Upper lobe of right lung (tissue), 1 donor: Measurements from ENCODE around the gene CCDC120. TPM values are rescaled to one million over a fixed set of nuclear protein-coding genes. Genes with fewer than 3 reads are reported as not detected.

Source experiments
- ATAC-seq: fragments of 200-7000 bp; cut with Tn5 transposase; one replicate; pipeline ENCODE4 v1.9.1; 2020; ENCODE audit warnings: mild to moderate bottlenecking, moderate library complexity
- DNase-seq: peaks from one replicate; pipeline ENCODE4 v3.0.0-alpha.2; 2020
- H3K27ac ChIP-seq: fragments of 200-600 bp; one replicate; pipeline ENCODE4 v1.8.0; 2022
- H3K27me3 ChIP-seq: fragments of 200-600 bp; one replicate; pipeline ENCODE4 v1.8.0; 2022; ENCODE audit warnings: mild to moderate bottlenecking
- H3K36me3 ChIP-seq: fragments of 200-600 bp; one replicate; pipeline ENCODE4 v1.8.0; 2022
- H3K4me1 ChIP-seq: fragments of 200-600 bp; one replicate; pipeline ENCODE4 v1.8.0; 2022
- H3K4me3 ChIP-seq: fragments of 200-600 bp; one replicate; pipeline ENCODE4 v1.8.0; 2022; ENCODE audit warnings: mild to moderate bottlenecking
- H3K9me3 ChIP-seq: fragments of 200-600 bp; one replicate; pipeline ENCODE4 v1.8.0; 2022
- intact Hi-C: fragments of 100-400 bp; cut with DNase I; formaldehyde crosslinking; loops from one replicate; pipeline ENCODE4 v1.11.0; 2022
- total RNA-seq: library from RNA; stranded (reverse); fragmentation: NEBNext Ultra II Directional; extraction: Animal tissue kit (Norgen Biotek cat#: 25700); gene quantifications from one replicate; pipeline ENCODE4 v1.2.1, GENCODE V29; 2021
- TF ChIP-seq, protein P1 (sequence below): fragments of 200-600 bp; IDR thresholded peaks from one replicate; pipeline ENCODE4 v1.8.0; 2022; ENCODE audit warnings: antibody characterized with exemption
- donor health status: DM: no; HTN: yes; CAD: no; lungs with severe emphysema.

Gene CCDC120
- total RNA-seq, 1 donor from 2014 or later, result 10.8 TPM

DNA sequence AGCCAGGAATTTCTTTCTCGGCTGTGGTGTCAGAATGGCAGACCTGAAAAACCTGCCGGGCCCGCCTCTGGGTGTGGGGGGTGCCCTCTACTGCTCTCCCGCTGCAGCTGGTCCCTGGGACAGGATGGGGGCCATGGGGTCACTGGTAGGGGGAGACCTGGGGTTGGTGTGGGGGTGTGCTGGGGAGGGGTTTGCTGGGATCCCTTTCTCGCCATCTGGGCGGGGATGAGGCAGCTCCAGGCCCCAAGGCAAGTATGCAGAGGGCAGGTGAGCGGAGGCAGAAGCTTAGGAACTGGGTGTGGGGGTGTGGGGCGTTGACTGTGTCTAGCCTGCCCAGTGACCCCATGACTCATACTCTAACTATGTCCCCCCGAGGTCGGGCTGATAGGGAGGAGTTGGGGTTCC, 884 bp downstream of the CCDC120 start:
- Histone ChIP-seq H3K4me1 (no peaks in the 10 kb centered on the region), H3K9me3 (no peaks in the 10 kb centered on the region), H3K27me3 (no peaks in the 10 kb centered on the region), H3K4me3 (peak overlapping the region; percentile 40), H3K27ac (peak overlapping the region; percentile 58), H3K36me3 (no peaks in the 10 kb centered on the region)
- TF ChIP-seq, protein P1, sequence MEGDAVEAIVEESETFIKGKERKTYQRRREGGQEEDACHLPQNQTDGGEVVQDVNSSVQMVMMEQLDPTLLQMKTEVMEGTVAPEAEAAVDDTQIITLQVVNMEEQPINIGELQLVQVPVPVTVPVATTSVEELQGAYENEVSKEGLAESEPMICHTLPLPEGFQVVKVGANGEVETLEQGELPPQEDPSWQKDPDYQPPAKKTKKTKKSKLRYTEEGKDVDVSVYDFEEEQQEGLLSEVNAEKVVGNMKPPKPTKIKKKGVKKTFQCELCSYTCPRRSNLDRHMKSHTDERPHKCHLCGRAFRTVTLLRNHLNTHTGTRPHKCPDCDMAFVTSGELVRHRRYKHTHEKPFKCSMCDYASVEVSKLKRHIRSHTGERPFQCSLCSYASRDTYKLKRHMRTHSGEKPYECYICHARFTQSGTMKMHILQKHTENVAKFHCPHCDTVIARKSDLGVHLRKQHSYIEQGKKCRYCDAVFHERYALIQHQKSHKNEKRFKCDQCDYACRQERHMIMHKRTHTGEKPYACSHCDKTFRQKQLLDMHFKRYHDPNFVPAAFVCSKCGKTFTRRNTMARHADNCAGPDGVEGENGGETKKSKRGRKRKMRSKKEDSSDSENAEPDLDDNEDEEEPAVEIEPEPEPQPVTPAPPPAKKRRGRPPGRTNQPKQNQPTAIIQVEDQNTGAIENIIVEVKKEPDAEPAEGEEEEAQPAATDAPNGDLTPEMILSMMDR, result no peak
- no peak for DNase-seq
- peak; percentile 54 for ATAC-seq
- intact Hi-C loops, result no loop called here

DNA sequence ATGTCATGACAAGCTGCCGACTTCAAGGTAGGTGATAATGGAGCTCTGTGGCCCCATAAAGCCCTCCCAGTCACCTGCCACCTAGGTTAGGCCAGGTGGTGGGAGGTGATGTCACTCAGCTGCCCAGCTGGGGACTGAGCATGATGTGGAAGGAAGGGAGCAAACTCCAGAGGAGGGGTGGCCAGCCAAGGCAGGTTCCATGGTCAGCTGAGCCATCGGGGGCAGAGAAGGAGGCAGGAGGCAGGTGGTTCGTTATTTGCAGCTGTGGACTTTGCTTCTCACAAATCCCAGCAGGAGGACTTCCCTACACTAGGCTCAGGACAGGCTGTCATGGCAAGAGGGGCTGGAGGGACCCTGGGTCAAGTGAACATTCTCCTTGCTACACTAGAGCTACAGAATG, 2.1 kb downstream of the CCDC120 start:
- no peak overlapping the region for H3K4me3 ChIP-seq
- ATAC-seq (no peak), DNase-seq (no peak)
- H3K9me3 ChIP-seq, result no peaks in the 10 kb centered on the region
- no peaks in the 10 kb centered on the region for H3K36me3 ChIP-seq
- intact Hi-C loops, result no loop called here
- H3K27ac ChIP-seq, result no peak overlapping the region
- H3K27me3 ChIP-seq, result no peaks in the 10 kb centered on the region
- TF ChIP-seq, protein P1, result no peak
- H3K4me1 ChIP-seq, result no peaks in the 10 kb centered on the region

DNA sequence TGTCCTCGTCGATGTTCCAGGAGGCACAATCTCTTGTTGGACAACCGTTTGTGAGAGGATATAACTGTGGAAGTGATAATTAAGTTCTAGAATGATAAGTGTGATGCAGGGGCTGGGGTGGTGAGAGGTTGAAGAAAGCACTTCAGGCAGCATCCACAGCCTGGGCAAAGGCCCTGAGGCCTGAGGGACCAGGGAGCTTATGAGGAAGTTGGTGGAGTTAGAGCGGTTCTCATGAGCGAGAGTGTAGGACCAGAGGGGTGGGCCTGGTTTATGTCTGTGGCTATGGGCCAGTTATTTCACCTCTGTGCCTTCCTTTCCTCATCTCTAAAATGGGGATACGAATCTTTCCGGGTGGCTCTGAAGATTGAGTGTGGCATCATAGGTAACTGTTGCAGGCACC, 2.7 kb downstream of the CCDC120 start:
- H3K4me1 ChIP-seq, result no peaks in the 10 kb centered on the region
- DNase-seq (no peak), ATAC-seq (no peak)
- TF ChIP-seq, protein P1, result no peak
- no peaks in the 10 kb centered on the region for H3K36me3 ChIP-seq
- H3K27me3 ChIP-seq, result no peaks in the 10 kb centered on the region
- no peak overlapping the region for H3K4me3 ChIP-seq
- H3K9me3 ChIP-seq, result no peaks in the 10 kb centered on the region
- H3K27ac ChIP-seq, result no peak overlapping the region
- intact Hi-C loops, result no loop called here

DNA sequence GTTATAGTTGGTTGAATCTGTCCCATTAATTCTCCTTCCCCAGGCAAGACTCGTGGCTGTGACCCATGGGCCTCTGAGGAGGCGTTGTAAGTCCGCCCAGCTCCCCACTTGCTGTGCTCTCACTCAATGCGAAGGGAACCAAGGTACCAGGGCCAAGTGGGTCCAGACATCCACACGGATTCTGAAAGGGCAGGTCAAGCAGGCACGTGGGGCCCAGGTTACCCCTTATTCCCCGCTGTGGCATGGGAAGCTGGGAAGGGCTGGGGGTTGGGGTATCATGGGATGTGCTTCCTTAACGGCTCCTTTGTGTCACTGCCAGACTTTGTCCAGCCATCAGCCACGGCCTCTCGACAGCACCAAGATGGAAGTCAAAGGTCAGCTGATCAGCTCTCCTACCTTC, 3.1 kb downstream of the CCDC120 start:
- Histone ChIP-seq H3K27me3 (no peaks in the 10 kb centered on the region), H3K27ac (no peak overlapping the region), H3K4me1 (no peaks in the 10 kb centered on the region), H3K4me3 (no peak overlapping the region), H3K9me3 (no peaks in the 10 kb centered on the region), H3K36me3 (no peaks in the 10 kb centered on the region)
- ATAC-seq (no peak), DNase-seq (no peak)
- TF ChIP-seq, protein P1, result no peak
- intact Hi-C loops, result no loop called here

DNA sequence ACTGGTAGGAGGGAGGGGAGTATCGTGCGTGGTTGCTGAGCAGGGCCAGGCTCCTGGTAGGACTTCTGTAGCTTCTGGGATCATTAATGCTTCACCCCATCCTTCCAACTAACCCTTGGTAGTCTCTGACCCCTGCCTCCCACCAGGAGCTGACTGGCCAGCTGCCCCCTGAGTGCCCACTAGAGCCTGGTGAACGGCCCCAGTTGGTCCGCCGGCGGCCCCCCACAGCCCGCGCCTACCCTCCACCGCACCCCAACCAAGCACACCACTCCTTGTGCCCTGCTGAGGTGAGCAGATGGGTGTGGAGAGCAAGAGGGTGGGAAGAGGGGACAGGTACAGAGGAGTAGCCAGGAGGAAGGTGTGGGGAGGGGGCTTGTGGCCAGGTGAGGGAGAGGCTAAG, 4.9 kb downstream of the CCDC120 start:
- Histone ChIP-seq H3K4me1 (no peaks in the 10 kb centered on the region), H3K4me3 (no peak overlapping the region), H3K36me3 (no peaks in the 10 kb centered on the region), H3K27me3 (no peaks in the 10 kb centered on the region), H3K27ac (no peak overlapping the region), H3K9me3 (no peaks in the 10 kb centered on the region)
- ATAC-seq (no peak), DNase-seq (no peak)
- intact Hi-C loops, result no loop called here
- TF ChIP-seq, protein P1, result no peak

DNA sequence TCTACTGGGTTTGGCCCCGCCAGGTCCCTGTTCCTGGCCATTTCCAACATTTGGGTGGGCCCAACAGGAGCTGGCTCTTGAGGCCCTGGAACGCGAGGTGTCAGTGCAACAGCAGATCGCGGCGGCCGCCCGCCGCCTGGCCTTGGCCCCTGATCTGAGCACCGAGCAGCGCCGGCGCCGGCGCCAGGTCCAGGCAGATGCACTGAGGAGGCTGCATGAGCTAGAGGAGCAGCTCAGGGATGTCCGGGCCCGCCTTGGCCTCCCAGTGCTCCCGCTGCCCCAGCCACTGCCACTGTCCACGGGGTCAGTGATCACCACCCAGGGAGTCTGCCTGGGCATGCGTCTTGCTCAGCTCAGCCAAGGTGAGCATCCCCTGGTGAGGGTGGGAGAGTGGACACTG, 5.5 kb downstream of the CCDC120 start:
- intact Hi-C loops, result no loop called here
- H3K36me3 ChIP-seq, result no peaks in the 10 kb centered on the region
- TF ChIP-seq, protein P1, result no peak

More for the DNA sequence above, 5.5 kb downstream of the CCDC120 start:
- Histone ChIP-seq H3K4me3 (no peak overlapping the region), H3K27ac (no peak overlapping the region), H3K4me1 (no peaks in the 10 kb centered on the region), H3K9me3 (no peaks in the 10 kb centered on the region), H3K27me3 (no peaks in the 10 kb centered on the region)
- DNase-seq, result no peak
- no peak for ATAC-seq
